ENCODE measurements around the gene BORCS6. TPM values are rescaled to one million over a fixed set of nuclear protein-coding genes. Genes with fewer than 3 reads are reported as not detected.

Gene BORCS6
- total and polyA plus RNA-seq, 2 of the 13 experiments (the other 11 are each of a cell fraction or from before 2014, with no cell fraction given) = 2.0 to 5.1 TPM

DNA sequence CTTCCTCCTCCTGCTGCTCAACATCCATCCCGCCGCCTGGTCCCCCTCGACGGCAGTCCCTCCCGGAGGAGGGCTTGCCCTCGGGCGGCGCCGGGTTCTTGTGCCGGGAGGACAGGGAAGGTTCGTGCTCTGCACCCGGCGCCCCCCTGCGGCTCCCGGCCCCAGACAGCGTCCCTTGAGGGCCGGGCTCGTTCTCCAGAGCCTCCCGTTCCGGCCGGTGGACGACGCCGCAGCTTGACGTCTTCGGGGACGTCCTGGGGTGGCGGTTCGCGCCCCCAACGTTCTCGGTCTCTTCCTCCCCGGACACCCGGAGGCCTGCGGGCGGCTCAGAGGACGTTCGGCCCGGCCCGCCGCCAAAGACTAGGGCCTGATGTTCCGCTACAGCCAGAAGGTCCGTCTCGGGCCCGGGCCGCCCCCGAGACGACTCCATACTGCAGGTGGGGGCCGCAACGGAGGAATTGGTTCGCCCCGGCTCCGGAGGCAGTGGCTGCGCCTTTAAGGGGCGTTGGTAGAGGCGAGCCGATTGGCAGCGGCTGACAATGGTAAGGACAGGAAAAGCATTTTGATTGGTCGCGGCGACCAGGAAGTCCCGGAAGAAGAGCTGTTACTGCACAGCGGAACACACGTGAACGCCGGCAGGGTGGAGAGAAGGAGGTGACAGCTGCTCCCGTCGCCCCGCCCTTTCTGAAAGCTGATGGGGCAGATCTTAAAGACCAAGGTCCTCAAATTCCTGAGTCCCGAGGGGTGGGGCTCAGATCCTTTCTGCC lies at the start of gene BORCS6 (continued):
- TF ChIP-seq ZNF234 (CRISPR knock-in tag; conservative IDR thresholded peaks at IDR 0.05) (0 out of 2 replicates have a peak, but pooled peaks have one; percentile 17), MAF1 (CRISPR knock-in tag; IDR thresholded peaks at IDR 0.05; ENCODE audit: borderline replicate concordance) (0 out of 2 replicates have a peak, but pooled peaks have one; percentile 40), RAD21 (CRISPR knock-in tag; IDR thresholded peaks at IDR 0.05) (peak; percentile 18; the same call in 1 of the 2 replicates), CENPX (CRISPR knock-in tag; IDR thresholded peaks at IDR 0.05) (no peak), PCBP1 (IDR thresholded peaks at IDR 0.05; ENCODE audit: borderline replicate concordance, low read depth, low read length) (0 out of 2 replicates have a peak, but pooled peaks have one; percentile 61), ZNF75D (CRISPR knock-in tag; IDR thresholded peaks at IDR 0.05; ENCODE audit: borderline replicate concordance) (no peak), SNRNP70 (IDR thresholded peaks at IDR 0.05; ENCODE audit: low read depth, low read length) (no peak), BRCA1 (CRISPR knock-in tag; IDR thresholded peaks at IDR 0.05) (no peak; the same call in 1 of the 2 replicates), TMF1 (CRISPR knock-in tag; IDR thresholded peaks at IDR 0.05; ENCODE audit: low read depth) (peak; percentile 26; the same call in 1 of the 2 replicates), CREM (IDR thresholded peaks at IDR 0.05) (peak; percentile 57; the same call in 1 of the 2 replicates), CREM (CRISPR knock-in tag; IDR thresholded peaks at IDR 0.05) (no peak), ZNF660 (CRISPR knock-in tag; IDR thresholded peaks at IDR 0.05; ENCODE audit: borderline replicate concordance, low read depth) (no peak), SP2 (CRISPR knock-in tag; IDR thresholded peaks at IDR 0.05) (peak; percentile 83), AHR (CRISPR knock-in tag; IDR thresholded peaks at IDR 0.05) (peak; percentile 14; the same call in 1 of the 2 replicates), TCF7 (IDR thresholded peaks at IDR 0.05; ENCODE audit: low read depth) (0 out of 2 replicates have a peak, but pooled peaks have one; percentile 17), ZNF562 (CRISPR knock-in tag; IDR thresholded peaks at IDR 0.05; ENCODE audit: borderline replicate concordance) (no peak), ZNF776 (CRISPR knock-in tag; IDR thresholded peaks at IDR 0.05) (0 out of 2 replicates have a peak, but pooled peaks have one; percentile 22), ZFP62 (CRISPR knock-in tag; IDR thresholded peaks at IDR 0.05) (no peak)
- TF ChIP-seq, protein P1, sequence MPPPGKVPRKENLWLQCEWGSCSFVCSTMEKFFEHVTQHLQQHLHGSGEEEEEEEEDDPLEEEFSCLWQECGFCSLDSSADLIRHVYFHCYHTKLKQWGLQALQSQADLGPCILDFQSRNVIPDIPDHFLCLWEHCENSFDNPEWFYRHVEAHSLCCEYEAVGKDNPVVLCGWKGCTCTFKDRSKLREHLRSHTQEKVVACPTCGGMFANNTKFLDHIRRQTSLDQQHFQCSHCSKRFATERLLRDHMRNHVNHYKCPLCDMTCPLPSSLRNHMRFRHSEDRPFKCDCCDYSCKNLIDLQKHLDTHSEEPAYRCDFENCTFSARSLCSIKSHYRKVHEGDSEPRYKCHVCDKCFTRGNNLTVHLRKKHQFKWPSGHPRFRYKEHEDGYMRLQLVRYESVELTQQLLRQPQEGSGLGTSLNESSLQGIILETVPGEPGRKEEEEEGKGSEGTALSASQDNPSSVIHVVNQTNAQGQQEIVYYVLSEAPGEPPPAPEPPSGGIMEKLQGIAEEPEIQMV (CRISPR knock-in tag; IDR thresholded peaks at IDR 0.05; ENCODE audit: low read depth) = 0 out of 2 replicates have a peak, but pooled peaks have one; percentile 42
- TF ChIP-seq, protein P2, sequence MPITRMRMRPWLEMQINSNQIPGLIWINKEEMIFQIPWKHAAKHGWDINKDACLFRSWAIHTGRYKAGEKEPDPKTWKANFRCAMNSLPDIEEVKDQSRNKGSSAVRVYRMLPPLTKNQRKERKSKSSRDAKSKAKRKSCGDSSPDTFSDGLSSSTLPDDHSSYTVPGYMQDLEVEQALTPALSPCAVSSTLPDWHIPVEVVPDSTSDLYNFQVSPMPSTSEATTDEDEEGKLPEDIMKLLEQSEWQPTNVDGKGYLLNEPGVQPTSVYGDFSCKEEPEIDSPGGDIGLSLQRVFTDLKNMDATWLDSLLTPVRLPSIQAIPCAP (CRISPR knock-in tag; IDR thresholded peaks at IDR 0.05; ENCODE audit: low read depth) = no peak
- TF ChIP-seq, protein P3, sequence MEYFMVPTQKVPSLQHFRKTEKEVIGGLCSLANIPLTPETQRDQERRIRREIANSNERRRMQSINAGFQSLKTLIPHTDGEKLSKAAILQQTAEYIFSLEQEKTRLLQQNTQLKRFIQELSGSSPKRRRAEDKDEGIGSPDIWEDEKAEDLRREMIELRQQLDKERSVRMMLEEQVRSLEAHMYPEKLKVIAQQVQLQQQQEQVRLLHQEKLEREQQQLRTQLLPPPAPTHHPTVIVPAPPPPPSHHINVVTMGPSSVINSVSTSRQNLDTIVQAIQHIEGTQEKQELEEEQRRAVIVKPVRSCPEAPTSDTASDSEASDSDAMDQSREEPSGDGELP (IDR thresholded peaks at IDR 0.05; ENCODE audit: borderline replicate concordance, low read depth) = peak; percentile 82; the same call in 1 of the 2 replicates
- TF ChIP-seq, protein P4, sequence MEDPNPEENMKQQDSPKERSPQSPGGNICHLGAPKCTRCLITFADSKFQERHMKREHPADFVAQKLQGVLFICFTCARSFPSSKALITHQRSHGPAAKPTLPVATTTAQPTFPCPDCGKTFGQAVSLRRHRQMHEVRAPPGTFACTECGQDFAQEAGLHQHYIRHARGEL (CRISPR knock-in tag; IDR thresholded peaks at IDR 0.05) = no peak

Data from HepG2 (cell line).